GM19397 (cell line): ENCODE results near the gene NLGN2.

ENCODE experiments used
- ATAC-seq: cut with Tn5 transposase; IDR thresholded peaks from one replicate; pipeline ENCODE4 v1.9.1; 2021; ENCODE audit warnings: mild to moderate bottlenecking, moderate library complexity; ENCODE audit not compliant: unreplicated experiment

NLGN2 gene

DNA sequence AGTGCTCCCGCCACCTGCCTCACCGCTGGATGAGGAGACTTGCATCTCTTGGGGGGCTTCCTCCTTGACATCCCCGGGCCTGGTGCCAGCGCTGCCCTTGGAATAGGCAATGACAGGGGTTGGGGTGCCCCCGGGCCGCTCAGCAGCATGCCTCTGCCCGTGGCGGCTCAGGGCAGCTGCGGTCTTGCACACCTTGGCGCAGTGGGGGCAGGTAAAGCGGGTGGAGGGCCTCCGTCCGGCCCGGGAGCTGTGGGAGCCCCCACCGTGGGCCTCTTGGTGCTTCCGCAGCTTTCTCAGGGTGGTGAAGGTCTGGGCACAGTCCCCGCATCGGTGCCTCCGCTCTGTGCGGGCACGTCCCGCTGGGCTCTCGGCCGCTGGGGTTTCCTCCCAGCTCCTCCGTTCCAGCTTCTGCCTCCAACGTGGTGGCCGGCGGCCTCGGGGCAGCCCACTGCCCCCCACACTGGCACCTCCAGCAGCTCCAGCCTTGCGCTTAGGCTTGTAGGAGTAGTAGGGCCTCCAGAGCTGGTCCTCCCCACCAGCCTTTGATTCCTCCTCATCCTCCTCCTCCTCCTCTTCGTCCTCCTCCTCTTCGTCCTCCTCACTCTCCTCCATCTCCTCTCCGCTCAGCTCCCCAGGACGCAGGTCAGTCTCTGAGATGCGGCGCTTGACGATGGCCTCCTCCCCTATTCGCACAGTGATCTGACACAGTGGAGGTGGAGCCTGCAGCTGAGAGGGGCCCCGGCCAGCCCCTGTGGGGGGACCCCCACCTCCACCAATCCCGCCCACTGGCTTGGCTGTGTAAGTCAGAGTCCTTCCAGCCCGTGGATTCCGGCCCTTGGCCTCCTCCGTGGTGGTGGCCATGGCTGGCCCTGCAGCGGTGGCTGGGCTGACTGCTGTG is 55.1 kb downstream of the NLGN2 start:
- no peak for ATAC-seq

DNA sequence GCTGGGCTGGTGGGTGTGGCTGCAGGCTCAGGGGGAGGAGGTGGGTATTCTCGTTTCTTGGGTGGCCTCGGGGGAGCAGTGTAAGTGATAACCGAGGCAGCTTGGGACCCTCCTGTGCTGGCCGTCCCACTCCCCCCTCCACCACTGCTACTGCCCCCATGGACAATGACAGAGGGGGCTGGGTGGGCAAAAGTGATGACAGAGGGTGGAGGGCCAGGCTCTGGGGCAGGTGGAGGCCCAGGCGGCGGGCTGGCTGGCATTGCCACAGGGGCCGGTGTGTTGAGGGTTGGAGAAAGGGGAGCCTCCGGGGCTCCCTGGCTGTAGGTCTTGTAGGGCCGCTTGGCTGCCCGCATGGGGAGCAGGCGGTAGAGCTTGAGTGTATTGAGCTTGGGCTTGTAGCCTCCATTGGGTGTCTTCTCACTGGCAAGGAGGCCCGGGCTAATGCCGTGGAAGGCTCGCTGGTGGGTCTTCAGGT is 55.8 kb downstream of the NLGN2 start:
- no peak for ATAC-seq

DNA sequence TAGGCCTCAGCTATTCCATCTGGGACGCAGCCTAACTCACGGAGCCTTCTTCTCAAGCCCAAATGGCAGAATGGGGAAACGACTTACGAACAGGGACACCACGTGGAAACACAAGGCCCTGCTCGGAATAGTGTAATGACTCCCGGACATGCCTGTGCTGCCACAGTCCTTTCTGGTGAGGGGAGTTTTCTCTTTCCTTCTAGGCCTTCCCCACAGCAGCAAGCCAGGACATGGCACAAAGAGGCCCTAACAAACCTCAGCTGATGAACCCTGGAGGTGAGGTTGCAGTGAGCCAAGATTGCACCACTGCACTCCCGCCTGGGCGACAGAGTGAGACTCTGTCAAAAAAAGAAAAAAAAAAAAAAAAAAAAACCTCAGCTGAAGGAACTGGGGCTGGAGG is 56.4 kb downstream of the NLGN2 start:
- ATAC-seq, result no peak

DNA sequence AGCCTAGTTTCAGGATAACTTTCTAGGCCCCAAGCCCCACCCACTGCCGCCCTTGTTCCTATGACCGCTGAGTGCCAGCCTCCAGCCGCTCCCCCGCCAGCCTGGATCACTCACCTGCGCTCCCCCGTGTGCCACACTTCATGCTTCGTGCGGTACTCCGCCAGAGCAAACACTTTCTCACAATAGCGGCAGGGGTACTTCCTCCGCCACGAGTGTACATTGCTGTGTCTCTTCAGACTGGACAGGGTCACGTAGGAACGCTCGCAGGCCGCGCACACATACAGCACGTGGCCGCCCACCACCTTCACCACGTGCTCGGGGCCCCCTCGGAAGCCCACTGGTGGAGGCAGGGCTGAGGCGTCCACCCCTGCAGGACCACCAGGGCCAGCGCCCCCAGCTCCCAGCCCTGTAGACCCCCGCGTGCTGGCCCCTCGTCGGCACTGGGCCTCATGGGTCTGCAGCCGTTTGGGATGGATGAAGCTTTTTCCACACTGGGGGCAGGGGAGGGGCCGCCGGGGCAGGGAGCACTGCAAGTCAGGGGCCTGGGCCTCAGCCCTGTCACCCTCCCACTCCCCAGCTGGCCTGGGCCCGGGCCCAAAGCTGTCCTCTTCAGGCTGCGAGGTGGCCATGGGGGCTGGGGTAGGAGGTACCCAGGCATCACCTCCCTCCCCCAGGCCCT is 58.1 kb downstream of the NLGN2 start:
- no peak for ATAC-seq

DNA sequence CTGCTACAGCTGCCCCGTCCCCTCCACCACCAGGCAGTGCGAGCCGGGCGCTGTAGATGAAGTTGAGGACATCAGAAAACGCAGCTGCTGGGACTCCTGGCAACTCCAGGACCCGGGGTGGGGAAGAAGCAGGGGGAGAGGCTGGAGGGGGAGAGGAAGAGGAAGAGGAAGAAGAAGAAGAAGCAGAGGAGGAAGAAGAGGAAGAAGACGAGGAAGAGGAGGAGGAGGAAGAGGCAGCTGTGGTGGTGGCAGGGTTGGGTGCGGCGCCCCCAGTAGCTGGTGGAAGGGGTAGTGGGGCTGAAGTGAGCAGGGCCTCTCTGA is 58.6 kb downstream of the NLGN2 start:
- no peak for ATAC-seq

DNA sequence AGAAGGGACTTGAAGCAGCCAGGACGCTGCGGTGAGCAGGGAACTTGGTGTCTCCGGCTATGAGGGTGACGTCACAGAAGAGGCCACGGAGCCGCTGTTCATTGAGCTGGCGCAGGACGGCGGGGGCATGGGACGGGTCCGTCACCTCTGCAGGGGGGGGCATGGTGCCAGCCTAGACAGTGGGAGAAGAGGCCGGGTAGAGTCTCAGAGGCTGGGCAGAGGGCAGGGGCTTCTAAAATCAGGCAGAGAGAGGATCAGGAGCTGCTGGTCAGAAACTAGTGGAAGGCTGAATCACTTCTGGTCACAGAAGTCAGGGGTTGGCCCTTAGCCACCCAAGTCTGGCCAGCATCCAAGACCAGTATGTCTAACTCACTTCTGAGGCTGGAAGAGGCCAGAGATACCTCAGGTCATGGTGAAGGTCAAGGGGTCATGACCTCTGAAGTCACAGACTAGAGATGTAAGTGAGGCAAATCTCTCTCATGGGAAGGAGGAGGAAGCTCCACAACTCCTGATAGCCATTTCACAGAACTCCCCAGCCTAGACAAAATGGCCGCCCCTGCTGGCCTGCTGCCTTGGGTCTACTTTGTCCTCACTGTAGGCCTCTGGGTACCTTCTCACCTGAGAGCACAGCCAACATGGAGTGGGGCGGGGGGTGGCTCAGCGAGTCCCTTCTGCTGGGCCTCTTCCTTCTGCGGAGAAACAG is 59.1 kb downstream of the NLGN2 start:
- ATAC-seq, result no peak

DNA sequence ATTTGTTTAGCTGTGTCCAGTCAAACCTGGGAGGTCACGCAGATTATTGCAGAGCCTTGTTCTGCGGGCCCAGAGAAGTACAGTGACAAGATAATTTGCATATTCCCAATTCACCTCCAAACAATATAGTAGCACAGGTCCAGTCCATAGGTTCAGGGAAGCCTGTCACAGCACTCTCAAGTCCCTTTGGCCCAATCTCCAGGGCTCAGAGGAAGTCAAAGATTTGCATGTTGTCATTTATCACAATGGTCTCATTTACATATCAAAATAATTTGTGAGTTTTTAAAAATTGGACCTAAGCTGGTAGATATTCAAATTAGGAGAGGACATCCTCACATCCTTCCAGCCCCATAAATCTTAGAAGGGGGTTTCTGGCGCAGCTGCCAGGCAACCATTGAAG is 59.9 kb downstream of the NLGN2 start:
- ATAC-seq, result no peak

DNA sequence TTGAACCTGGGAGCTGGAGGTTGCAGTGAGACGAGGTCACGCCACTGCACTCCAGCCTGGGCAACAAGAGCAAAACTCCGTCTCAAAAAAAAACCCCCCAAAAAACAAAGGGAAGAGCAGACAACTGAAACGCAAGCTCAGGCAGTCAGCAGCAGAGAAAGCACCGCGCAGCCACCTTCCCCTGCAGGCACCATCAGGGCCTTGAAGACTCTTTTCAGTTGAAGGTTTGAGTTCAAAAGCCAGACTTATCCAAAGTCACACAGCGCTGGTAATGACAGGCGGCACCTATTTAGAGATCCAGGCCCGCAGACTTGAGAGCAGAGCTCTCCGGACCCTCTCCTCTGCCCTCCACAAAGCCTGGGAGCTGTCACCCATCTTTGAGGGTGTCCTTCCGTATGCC is 60.6 kb downstream of the NLGN2 start:
- no peak for ATAC-seq

DNA sequence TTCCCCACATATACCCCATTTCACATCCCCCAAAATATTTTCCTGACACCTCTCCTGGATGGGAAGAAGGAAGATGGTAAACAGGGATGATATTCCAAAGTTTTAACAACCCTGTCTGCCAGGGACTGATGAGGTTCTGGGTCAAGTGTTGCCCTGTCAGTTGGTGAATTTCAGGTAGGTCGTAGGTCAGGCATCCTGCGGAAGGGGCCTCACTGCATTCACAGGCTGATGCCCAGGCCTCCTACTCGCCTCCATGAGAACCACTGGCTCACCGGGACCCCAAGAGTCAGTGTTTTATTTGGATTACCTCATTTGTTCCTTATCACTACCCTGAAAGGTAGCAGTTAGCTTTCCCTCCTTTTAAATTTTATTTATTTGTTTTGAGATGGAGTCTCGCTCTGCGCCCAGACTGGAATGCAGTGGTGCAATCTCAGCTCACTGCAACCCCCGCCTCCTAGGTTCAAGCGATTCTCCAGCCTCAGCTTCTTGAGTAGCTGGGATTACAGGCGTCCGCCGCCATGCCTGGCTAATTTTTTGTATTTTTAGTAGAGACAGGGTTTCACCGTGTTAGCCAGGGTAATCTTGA is 61.3 kb downstream of the NLGN2 start:
- ATAC-seq, result no peak
